ENCODE results near the gene WRAP73. TPM values are rescaled to one million over a fixed set of nuclear protein-coding genes. Genes with fewer than 3 reads are reported as not detected.

Gene WRAP73
- total RNA-seq, 1 donor from 2014 or later, result 14.4 TPM

- H3K27ac ChIP-seq, result no peak overlapping the region
- TF ChIP-seq CTCF (IDR thresholded peaks at IDR 0.05), result no peak
- H3K27me3 ChIP-seq, result no peaks in the 10 kb centered on the region
- no peak for DNase-seq (ENCODE audit: low spot score in 2 of 2)
- no peaks in the 10 kb centered on the region for H3K4me1 ChIP-seq
- H3K36me3 ChIP-seq, result peaks cover 53 to 70% of the 10 kb centered on the region in 2 donors
- H3K4me3 ChIP-seq, result no peak overlapping the region
- no peaks in the 10 kb centered on the region for H3K9me3 ChIP-seq
- intact Hi-C loops (cut with DNase I), result no loop called here
These were observed 10.4 kb downstream of the WRAP73 start for GRCh38 chr1:3639397-3639911.

GRCh38 chr1:3638676-3639075 lies 11.2 kb downstream of the WRAP73 start:
- Histone ChIP-seq H3K27ac (no peak overlapping the region), H3K4me3 (no peak overlapping the region), H3K36me3 (peaks cover 60 to 76% of the 10 kb centered on the region in 2 donors), H3K4me1 (no peaks in the 10 kb centered on the region), H3K27me3 (no peaks in the 10 kb centered on the region), H3K9me3 (no peaks in the 10 kb centered on the region)
- TF ChIP-seq CTCF (IDR thresholded peaks at IDR 0.05), result no peak
- intact Hi-C loops (cut with DNase I), result no loop called here
- DNase-seq (ENCODE audit: low spot score in 2 of 2), result no peak

GRCh38 chr1:3638027-3638426 lies 11.9 kb downstream of the WRAP73 start:
- no peak overlapping the region for H3K27ac ChIP-seq
- no peak for DNase-seq (ENCODE audit: low spot score in 2 of 2)
- peaks cover 65 to 82% of the 10 kb centered on the region in 2 donors for H3K36me3 ChIP-seq
- no peak overlapping the region for H3K4me3 ChIP-seq
- intact Hi-C loops (cut with DNase I), result no loop called here
- H3K27me3 ChIP-seq, result no peaks in the 10 kb centered on the region
- no peaks in the 10 kb centered on the region for H3K4me1 ChIP-seq
- no peak for TF ChIP-seq CTCF (IDR thresholded peaks at IDR 0.05)
- H3K9me3 ChIP-seq, result no peaks in the 10 kb centered on the region

- H3K4me3 ChIP-seq, result no peak overlapping the region
- no peak for DNase-seq (ENCODE audit: low spot score in 2 of 2)
- TF ChIP-seq CTCF (IDR thresholded peaks at IDR 0.05), result no peak
- H3K36me3 ChIP-seq, result peaks cover 74 to 96% of the 10 kb centered on the region in 2 donors
- H3K4me1 ChIP-seq, result no peaks in the 10 kb centered on the region
- no peaks in the 10 kb centered on the region for H3K27me3 ChIP-seq
- H3K9me3 ChIP-seq, result no peaks in the 10 kb centered on the region
- intact Hi-C loops (cut with DNase I), result no loop called here
- no peak overlapping the region for H3K27ac ChIP-seq
These were observed 13.4 kb downstream of the WRAP73 start for GRCh38 chr1:3636531-3636930.

- no peak for TF ChIP-seq CTCF (IDR thresholded peaks at IDR 0.05)
- Histone ChIP-seq H3K36me3 (peaks cover 74 to 96% of the 10 kb centered on the region in 2 donors), H3K9me3 (no peaks in the 10 kb centered on the region), H3K27ac (no peak overlapping the region), H3K27me3 (no peaks in the 10 kb centered on the region), H3K4me1 (no peaks in the 10 kb centered on the region), H3K4me3 (no peak overlapping the region)
- intact Hi-C loops (cut with DNase I), result no loop called here
- no peak for DNase-seq (ENCODE audit: low spot score in 2 of 2)
These were observed 13.8 kb downstream of the WRAP73 start for GRCh38 chr1:3636080-3636479.
